OCI-LY7 (cell line): ENCODE results near the gene CACNA2D2.

Source experiments
- EZH2phosphoT487 ChIP-seq: fragments of 200-600 bp; sonication (generic); IDR thresholded peaks from 2 replicates; pipeline ENCODE4 v1.6.1; 2018; ENCODE audit warnings: low read depth, borderline replicate concordance, mild to moderate bottlenecking, mixed run types, antibody characterized with exemption, low read length, moderate library complexity, mixed read lengths
- TF ChIP-seq, protein P1 (sequence below): fragments of 200-600 bp; sonication (generic); conservative IDR thresholded peaks from 2 replicates; pipeline ENCODE4 v1.5.1; 2014; ENCODE audit warnings: mild to moderate bottlenecking, antibody characterized with exemption, low read length, moderate library complexity, mixed read lengths

DNA sequence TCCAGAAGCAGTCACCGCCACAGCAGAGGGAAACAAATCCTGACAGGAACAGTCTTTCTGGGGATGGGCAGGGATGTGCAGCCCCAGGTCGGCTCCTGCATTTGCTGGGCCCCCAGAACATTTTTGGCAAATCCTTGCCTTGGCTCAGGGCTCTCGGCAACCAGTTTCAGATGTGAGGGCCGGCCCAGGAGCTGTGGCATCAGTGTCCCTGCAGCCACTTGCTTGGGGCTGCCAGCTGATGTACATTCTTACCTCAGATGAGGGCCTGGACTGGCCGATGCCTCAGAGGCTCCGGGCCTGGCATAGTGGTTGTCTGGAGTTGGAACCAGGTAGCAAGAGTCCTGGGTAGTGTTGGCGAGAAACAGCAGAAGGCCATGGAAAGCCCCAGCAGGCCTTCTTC is 148.6 kb downstream of the CACNA2D2 start:
- TF ChIP-seq EZH2phosphoT487, result no peak
- TF ChIP-seq, protein P1, sequence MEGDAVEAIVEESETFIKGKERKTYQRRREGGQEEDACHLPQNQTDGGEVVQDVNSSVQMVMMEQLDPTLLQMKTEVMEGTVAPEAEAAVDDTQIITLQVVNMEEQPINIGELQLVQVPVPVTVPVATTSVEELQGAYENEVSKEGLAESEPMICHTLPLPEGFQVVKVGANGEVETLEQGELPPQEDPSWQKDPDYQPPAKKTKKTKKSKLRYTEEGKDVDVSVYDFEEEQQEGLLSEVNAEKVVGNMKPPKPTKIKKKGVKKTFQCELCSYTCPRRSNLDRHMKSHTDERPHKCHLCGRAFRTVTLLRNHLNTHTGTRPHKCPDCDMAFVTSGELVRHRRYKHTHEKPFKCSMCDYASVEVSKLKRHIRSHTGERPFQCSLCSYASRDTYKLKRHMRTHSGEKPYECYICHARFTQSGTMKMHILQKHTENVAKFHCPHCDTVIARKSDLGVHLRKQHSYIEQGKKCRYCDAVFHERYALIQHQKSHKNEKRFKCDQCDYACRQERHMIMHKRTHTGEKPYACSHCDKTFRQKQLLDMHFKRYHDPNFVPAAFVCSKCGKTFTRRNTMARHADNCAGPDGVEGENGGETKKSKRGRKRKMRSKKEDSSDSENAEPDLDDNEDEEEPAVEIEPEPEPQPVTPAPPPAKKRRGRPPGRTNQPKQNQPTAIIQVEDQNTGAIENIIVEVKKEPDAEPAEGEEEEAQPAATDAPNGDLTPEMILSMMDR, result no peak
